Measurements from ENCODE around the gene BMPR1A. TPM values are rescaled to one million over a fixed set of nuclear protein-coding genes. Genes with fewer than 3 reads are reported as not detected.

The BMPR1A gene
- total and polyA plus RNA-seq, 12 donors, result 4.4 to 55.9 (median 27.0) TPM

GRCh38 chr10:86968994-86969355 lies 212.6 kb downstream of the BMPR1A start:
- Histone ChIP-seq H3K4me3 (peak overlapping the region in 1 of 4 donors; percentile 74), H3K27me3 (no peaks in the 10 kb centered on the region), H3K9me3 (replicated peaks in 1 of 3) (no peaks in the 10 kb centered on the region), H3K36me3 (replicated peaks in 1 of 2) (no peaks in the 10 kb centered on the region), H3K4me1 (replicated peaks in 1 of 2) (peaks cover 33 to 55% of the 10 kb centered on the region in 2 donors), H3K27ac (peak overlapping the region in 3 of 5 donors; percentile 96 to 98 (median 97))
- no peak for TF ChIP-seq POLR2A (IDR thresholded peaks at IDR 0.05)
- no peak for TF ChIP-seq CTCF (IDR thresholded peaks at IDR 0.05)
- DNase-seq, result peak in 3 of 7 donors; percentile 26 to 56 (median 35)
- intact Hi-C loops (cut with DNase I), result no loop called here
- 55 to 80% (median 65%) methylated on average over 6 to 9 of the region's 9 CpGs for WGBS, 4 donors

GRCh38 chr10:86969421-86970041 lies 213.1 kb downstream of the BMPR1A start:
- Histone ChIP-seq H3K4me3 (peak overlapping the region in 1 of 4 donors; percentile 74), H3K27me3 (no peaks in the 10 kb centered on the region), H3K9me3 (replicated peaks in 1 of 3) (no peaks in the 10 kb centered on the region), H3K36me3 (replicated peaks in 1 of 2) (no peaks in the 10 kb centered on the region), H3K4me1 (replicated peaks in 1 of 2) (peaks cover 33 to 55% of the 10 kb centered on the region in 2 donors), H3K27ac (peak overlapping the region in 4 of 5 donors; percentile 91 to 98 (median 96))
- intact Hi-C loops (cut with DNase I), result no loop called here
- DNase-seq, result peak in 4 of 7 donors; percentile 28 to 56 (median 34)
- TF ChIP-seq POLR2A (IDR thresholded peaks at IDR 0.05) (no peak), CTCF (IDR thresholded peaks at IDR 0.05) (no peak)
- 46 to 71% (median 59%) methylated on average over 2 to 8 of the region's 8 CpGs for WGBS, 4 donors

- no peaks in the 10 kb centered on the region for H3K27me3 ChIP-seq
- peak overlapping the region; percentile 75 to 98 (median 96) for H3K27ac ChIP-seq
- H3K4me1 ChIP-seq (replicated peaks in 1 of 2), result peaks cover 33 to 55% of the 10 kb centered on the region in 2 donors
- WGBS, 4 donors, result 10 to 38% (median 22%) methylated on average over 3 to 30 of the region's 30 CpGs
- H3K9me3 ChIP-seq (replicated peaks in 1 of 3), result no peaks in the 10 kb centered on the region
- intact Hi-C loops (cut with DNase I), result no loop called here
- peak; percentile 58 to 87 (median 76) for DNase-seq
- H3K4me3 ChIP-seq, result peak overlapping the region in 3 of 4 donors; percentile 69 to 74 (median 70)
- H3K36me3 ChIP-seq (replicated peaks in 1 of 2), result no peaks in the 10 kb centered on the region
- TF ChIP-seq POLR2A (IDR thresholded peaks at IDR 0.05) (peak in 1 of 2 donors; percentile 47), CTCF (IDR thresholded peaks at IDR 0.05) (no peak)
These were observed 214.0 kb downstream of the BMPR1A start for GRCh38 chr10:86970162-86970981.

GRCh38 chr10:86970982-86971231 lies 214.5 kb downstream of the BMPR1A start:
- TF ChIP-seq POLR2A (IDR thresholded peaks at IDR 0.05) (peak; percentile 82 to 93), CTCF (IDR thresholded peaks at IDR 0.05) (no peak)
- H3K4me3 ChIP-seq, result peak overlapping the region in 3 of 4 donors; percentile 69 to 74 (median 70)
- DNase-seq, result no peak
- intact Hi-C loops (cut with DNase I), result no loop called here
- peak overlapping the region; percentile 75 to 98 (median 96) for H3K27ac ChIP-seq
- no peaks in the 10 kb centered on the region for H3K9me3 ChIP-seq (replicated peaks in 1 of 3)
- H3K36me3 ChIP-seq (replicated peaks in 1 of 2), result no peaks in the 10 kb centered on the region
- H3K27me3 ChIP-seq, result no peaks in the 10 kb centered on the region
- peaks cover 33 to 52% of the 10 kb centered on the region in 2 donors for H3K4me1 ChIP-seq (replicated peaks in 1 of 2)
- 0 to 3% (median 1%) methylated on average over 10 to 20 of the region's 20 CpGs; no CpG with 5 or more reads in 1 of the 4 donors for WGBS, 4 donors
